ENCODE measurements around the gene LRRC10.
"Not testable (repeated sequence)": the region's sequence is repeated elsewhere in the genome, so short reads cannot be mapped to it uniquely, and the experiment has no call there.

LRRC10 gene

DNA sequence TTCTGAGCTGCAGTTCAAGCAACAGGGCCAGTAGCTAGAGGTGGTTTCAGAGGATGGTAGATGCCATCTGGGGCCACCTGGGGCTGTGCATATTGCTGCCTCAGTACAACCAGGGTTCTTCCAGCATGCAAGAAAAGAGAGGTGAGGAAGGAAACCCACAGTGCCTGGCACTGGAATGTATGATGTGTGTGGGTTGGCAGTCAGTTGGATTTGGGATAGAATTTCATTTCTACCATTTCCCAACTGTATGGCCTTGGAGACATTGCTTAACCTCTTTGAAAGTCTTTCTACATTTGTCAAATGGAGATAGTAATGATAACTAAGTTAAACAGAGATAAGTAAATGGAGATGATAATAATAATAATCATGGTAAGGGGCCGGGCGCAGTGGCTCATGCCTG, 10.2 kb upstream of the LRRC10 start:
- no peak for FAIRE-seq
- DNase-seq (ENCODE audit: extremely low spot score, insufficient read length, low read depth), result no peak

DNA sequence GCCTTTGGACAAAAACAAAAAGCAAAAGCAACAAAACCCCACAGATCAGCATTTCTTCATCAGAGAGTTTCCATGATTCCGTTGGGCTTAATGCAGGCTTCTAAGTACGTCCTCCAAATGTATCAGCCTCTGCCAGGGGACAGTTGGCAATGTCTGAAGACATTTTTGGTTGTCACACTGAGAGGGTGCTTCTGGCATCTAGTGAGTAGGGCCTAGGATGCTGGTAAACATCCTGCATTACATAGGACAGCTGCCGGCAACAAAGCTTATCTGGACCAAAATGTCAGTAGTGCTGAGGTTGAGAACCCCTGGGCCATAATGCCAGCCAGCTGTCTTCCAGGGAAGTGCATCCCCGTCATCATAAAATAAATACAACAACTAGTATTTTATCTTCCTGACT, 9.4 kb upstream of the LRRC10 start:
- DNase-seq (ENCODE audit: extremely low spot score, insufficient read length, low read depth) (no peak), FAIRE-seq (no peak)

DNA sequence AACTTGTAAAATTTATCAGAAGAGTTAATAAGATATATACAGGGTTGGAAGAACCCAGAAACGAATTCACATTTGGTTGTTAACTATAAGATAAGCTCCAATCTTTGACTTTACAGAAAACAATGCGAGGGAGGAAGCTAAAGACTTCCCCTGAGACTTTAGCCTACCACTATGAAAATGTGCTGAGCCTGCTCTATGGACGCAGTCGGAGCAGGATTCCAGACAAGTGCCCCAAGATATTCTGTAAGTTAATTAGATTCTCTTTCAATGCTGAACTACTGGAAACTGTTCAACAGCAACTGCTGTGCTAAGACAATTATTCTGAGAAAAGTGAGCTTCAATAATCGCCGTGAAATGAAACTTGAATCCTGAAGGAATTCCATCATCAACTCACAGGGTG, 8.3 kb upstream of the LRRC10 start:
- DNase-seq (ENCODE audit: extremely low spot score, insufficient read length, low read depth), result no peak
- no peak for FAIRE-seq

DNA sequence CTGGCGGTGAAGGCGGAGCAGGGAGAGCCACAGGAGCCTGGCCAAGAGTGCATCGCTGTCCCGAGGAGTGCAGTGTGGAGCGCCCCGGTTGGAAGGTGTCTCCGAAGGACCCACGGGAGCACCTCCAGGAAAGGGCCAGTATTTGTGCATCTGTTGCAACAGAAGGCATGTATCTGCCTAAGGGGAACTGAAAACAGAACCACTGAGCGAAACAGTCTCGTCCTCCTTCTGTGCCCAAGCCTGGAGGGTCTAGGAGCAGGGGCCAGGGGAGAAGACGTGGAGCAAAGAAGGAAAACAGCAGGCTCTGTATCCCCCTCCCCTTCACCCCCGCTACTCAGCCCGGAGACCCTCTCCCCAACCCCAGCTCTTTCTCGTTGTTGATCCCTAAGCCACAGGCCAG, 5.3 kb upstream of the LRRC10 start:
- no peak for FAIRE-seq
- DNase-seq (ENCODE audit: extremely low spot score, insufficient read length, low read depth), result no peak

DNA sequence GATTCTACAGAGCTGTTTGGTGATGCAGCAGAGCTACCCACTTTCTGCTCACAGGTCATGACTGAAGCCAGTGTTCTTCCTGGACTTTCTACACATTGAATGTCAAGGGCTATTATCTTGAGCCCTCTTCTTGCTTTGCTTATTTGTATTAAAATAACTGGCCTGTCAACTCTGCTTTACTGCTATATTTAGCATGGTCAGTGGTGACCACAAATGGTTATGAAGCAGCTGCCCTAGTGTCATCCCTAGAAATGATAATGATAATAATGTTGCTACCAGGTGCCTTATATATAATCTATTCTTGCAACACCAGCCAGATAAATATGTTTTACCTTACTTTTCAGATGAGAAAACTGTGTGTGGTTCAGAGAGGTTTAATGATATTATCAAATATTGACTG, 2.6 kb upstream of the LRRC10 start:
- DNase-seq (ENCODE audit: extremely low spot score, insufficient read length, low read depth), result no peak
- FAIRE-seq, result no peak

DNA sequence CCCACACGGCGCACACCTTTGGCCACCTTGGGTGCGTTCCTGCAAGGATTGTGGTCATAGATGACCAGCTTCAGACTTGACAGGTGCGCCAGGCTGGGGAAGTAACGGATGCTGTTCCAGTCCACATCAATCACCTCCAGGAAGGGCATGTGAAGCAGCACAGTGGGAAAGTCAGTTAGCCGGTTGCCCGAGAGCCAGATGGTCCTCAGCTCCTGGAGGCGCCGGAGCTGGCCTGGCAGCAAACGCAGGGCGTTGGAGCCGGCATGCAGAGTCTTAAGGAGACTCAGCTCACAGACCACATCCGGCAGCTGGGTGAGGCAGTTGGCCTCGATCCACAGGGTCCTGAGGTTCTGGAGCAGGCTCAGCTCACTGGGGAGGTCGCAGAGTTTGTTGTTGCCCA, 581 bp downstream of the LRRC10 start:
- no peak for DNase-seq (ENCODE audit: extremely low spot score, insufficient read length, low read depth)
- FAIRE-seq, result no peak

DNA sequence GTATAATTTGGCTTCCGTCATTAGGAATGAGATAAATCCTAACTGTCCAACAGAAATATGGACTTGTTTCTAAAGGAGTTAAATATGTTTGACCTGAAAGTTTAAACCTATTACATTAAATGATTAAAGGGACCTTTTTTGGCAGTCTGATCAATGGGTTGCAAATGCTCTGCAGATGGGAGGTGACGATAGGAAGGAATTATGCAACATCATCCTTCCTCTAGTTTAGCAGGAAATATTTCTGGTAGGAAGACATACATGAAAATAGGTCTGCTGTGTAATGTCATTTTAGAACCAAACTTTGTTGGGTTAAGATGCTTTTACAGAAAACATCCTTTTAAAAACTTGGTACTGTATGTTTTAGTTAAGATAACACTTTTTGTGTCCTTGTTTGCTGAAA, 2.6 kb downstream of the LRRC10 start:
- DNase-seq (ENCODE audit: extremely low spot score, insufficient read length, low read depth), result no peak
- no peak for FAIRE-seq

DNA sequence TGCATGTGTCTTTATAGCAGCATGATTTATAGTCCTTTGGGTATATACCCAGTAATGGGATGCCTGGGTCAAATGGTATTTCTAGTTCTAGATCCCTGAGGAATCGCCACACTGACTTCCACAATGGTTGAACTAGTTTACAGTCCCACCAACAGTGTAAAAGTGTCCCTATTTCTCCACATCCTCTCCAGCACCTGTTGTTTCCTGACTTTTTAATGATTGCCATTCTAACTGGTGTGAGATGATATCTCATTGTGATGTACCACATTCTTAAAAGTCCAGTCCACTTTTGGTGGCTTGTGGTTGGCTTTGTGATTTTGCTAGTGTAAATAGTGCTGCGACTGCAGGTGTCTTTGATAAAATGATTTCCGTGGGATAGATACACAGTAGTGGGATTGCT, 6.4 kb downstream of the LRRC10 start:
- not testable (repeated sequence) for FAIRE-seq; DNase-seq (ENCODE audit: extremely low spot score, insufficient read length, low read depth)

DNA sequence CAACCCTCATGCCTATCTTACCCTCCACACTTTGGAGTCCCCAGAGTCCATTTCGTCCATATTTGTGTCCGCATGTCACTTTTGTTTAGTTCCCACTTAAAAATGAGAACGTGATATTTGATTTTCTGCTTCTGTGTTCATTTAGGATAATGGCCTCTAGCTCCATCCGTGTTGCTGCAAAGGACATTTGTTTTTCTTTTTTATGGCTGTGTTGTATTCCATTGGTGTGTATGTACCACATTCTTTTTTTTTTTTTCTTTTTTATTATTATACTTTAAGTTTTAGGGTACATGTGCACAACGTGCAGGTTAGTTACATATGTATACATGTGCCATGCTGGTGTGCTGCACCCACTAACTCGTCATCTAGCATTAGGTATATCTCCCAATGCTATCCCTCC, 7.2 kb downstream of the LRRC10 start:
- FAIRE-seq; DNase-seq (ENCODE audit: extremely low spot score, insufficient read length, low read depth): not testable (repeated sequence)

DNA sequence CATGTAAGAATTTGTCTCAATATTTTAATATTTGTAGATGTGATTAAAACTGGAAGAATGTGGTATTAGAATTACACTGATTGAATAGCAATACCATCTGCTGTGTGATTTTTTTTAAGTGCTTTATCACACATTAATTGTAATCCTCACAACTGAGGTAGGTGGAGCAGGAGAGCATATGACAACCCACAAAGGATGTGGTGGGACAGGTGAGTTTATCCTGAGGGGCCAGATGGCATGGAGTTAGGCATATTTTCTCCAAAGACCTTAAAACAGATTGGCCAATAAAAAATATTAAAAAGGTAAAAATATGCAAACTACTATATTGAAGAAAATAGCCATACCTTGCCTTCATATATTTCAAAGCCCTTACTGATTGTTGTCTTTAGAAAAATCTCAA, 7.8 kb downstream of the LRRC10 start:
- no peak for FAIRE-seq
- DNase-seq (ENCODE audit: extremely low spot score, insufficient read length, low read depth), result no peak

DNA sequence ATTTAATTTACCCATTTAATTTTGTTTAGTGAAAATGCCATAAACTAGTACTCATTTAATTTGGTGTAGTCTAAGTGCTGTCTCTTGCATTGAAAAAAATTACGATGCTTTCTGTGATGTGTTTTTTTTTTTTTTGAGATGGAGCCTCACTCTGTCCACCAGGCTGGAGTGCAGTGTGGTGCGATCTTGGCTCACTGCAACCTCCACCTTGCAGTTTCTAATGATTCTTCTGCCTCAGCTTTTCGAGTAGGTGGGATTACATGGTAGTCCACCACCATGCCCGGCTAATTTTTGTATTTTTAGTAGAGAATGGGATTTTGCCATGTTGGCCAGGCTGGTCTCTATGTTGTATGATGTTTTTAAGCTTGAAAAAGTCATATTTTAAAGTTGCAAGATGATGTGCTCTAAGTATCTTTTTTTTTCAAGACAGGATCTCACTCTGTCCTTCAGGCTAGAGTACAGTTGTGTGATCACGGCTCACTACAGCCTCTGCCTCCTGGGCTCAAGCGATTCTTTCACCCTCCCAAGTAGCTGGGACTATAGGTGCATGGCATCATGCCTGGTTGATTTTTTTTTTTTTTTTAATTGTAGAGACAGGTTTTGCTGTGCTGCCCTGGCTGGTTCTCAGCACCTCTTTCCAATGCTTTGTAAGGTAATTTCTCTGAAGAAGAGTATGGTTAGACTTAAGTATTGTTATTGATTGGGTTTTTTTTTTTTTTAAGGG, 8.6 kb downstream of the LRRC10 start:
- FAIRE-seq, result no peak

DNA sequence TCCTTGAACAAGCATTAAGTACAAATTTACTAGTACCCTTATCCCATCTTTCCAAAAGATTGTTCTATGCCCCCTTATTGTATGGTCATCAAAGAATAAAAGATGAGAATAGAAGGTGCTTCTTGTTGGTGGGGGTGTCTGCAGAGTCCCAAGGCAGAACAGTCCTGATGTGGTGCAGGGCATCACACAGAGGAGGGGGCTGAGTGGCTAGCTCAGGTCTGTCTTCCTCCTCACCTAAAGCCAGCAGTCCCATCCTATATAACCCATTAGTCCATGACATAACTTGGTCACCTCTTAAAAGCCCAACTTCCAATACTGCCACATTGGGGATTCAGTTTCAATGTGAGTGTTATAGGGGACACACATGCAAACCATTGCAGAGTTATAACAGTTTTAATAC, 9.9 kb downstream of the LRRC10 start:
- DNase-seq (ENCODE audit: extremely low spot score, insufficient read length, low read depth), result no peak
- FAIRE-seq, result no peak

More for the DNA sequence above, 8.6 kb downstream of the LRRC10 start:
- DNase-seq (ENCODE audit: extremely low spot score, insufficient read length, low read depth), result no peak

DNA sequence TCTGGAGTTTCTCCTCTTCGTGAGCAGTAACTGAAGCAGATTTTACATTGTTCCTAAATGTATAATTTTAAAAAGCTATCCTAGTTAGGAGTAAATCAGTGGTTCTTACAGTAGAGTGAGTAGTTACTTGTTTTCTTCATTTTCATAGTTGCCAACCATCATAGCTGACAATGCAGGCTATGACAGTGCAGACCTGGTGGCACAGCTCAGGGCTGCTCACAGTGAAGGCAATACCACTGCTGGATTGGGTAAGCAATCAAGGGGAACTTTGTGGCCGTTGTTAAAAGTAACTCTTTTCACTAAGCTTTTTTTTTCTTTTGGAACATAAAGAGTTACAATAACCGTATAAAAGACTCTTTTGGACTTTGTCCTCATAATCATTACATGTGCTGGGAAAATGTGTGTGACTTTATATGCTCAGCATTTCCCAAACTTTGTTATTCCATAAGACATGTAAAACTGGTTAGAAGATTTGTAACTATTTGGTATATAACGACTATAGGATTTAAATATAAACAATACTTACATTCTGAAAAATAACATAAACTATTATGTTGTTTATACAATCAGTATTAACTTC, 12.4 kb downstream of the LRRC10 start:
- no peak for DNase-seq (ENCODE audit: extremely low spot score, insufficient read length, low read depth)

DNA sequence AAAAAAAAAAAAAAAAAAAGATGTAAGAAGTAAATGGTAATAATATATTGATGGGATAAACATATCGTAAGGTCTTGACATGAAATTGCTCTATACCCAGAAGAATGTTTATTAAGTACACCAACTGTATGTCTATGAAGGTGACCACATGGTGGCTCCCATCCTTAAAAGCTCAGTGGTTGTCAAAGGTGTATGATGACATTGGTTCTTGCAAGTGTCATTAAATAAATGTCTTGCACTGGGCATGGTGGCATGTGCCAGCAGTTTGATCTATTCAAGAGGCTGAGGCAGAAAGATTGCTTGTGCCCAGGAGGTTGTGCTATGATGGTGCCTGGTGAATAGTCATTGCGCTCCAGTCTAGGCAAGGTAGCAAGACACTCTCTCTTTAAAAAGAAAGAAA, 15.0 kb downstream of the LRRC10 start:
- FAIRE-seq (no peak), DNase-seq (ENCODE audit: extremely low spot score, insufficient read length, low read depth) (no peak)

More for the DNA sequence above, 12.4 kb downstream of the LRRC10 start:
- no peak for FAIRE-seq

DNA sequence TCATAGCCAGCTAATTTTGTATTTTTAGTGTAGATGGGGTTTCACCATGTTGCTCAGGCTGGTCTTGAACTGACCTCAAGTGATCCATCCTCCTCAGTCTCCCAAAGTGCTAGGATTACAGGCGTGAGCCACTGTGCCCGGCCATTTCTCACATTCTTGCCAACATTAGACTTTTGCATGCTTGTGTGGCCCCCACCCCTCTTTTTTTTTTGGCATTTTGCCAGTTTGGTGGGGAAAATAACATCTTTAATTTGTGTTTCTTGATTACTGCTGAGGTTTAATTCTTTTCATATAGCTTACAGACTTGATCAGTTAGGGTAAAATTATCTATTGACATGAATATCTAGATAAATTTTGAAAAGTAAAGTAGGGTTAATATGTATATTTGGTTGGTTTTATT, 21.6 kb downstream of the LRRC10 start:
- DNase-seq (ENCODE audit: extremely low spot score, insufficient read length, low read depth) (no peak), FAIRE-seq (no peak)

DNA sequence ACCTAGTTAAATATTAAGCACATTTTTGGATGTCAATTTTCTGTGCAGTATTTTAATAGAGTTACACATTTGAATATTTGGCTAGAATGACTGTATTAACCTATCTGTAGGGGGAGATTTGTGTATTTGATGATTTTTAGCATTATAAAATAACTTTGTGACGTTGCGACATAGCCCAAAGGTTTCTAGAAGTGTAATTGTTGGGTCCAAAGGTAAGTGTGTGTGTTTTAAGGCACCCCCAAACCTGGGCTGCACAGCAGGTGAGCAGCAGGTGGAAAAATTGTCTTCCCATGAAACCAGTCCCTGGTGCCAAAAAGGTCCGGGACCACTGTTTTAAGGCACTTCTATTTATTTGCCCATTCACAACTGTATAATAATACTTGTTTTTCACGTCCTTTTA, 22.2 kb downstream of the LRRC10 start:
- DNase-seq (ENCODE audit: extremely low spot score, insufficient read length, low read depth), result no peak
- FAIRE-seq, result no peak

DNA sequence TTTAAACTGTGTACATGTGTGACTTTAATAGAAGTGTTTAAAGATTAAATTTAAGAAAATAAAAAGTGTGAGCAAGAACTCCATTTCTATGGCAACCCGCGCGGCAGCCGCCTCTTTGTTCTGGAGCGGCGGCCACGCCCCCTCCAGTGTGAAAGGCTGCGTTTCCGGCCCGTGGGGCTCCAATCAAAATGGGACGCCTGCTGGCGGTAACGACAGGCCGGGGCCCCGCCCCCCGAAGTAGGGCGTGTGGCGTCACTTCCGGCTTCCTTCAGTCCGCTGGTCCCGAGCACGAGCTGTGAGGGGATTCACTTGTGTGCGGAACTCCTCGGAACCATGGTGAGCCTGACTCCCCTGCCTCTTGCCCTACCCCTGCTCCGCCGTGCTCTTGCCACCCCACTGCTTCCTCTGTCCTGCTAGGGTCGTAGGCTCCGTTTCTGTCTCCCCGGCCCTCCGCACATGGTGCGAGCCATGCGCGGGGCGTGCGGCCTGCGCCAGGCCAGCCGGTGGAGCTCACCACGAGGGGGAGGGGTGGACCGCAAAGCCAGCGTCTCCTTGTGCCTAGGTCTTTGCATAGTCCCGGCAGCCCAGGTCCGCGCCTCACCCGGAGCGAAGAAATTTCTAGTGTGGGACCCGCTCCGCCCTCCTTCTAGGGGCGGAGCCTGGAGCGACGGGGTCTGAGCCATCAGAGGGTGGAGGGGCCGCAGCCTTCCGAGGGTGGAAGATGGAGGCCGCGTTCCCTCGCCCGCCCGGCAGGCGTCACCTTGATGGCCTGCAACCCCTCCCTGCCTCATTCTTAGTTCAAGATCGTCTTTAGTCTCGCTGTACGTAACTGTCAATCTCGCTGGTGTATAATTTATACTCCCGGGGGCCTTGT, 25.3 kb downstream of the LRRC10 start, which contains the start of gene CCT2:
Gene CCT2 (plus strand): TSS at position 271 of the 874 bp plus-strand sequence. CDS start 63 bp downstream, at position 334.
- FAIRE-seq, result peak; percentile 88
- peak; percentile 91 for DNase-seq (ENCODE audit: extremely low spot score, insufficient read length, low read depth)

DNA sequence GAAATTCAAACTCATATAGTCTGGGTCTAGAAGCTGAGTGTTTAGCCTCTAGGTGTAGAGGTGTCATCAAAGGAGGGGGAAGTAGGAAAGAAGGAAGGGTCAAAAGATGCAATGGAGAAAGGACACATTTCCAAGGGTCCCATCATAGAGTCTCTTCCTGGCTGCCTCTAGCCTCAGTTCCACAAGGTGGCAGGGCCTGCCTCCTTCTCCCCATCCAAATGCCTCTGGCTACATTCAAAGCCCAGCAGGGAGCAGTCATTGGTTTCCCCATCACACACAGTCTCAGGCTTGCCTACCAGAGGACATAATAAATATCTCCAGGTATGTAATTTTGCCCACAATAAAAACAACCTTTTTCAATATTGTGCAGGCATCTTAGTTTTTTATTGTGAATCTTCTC, 27.5 kb downstream of the LRRC10 start:
- no peak for FAIRE-seq

DNA sequence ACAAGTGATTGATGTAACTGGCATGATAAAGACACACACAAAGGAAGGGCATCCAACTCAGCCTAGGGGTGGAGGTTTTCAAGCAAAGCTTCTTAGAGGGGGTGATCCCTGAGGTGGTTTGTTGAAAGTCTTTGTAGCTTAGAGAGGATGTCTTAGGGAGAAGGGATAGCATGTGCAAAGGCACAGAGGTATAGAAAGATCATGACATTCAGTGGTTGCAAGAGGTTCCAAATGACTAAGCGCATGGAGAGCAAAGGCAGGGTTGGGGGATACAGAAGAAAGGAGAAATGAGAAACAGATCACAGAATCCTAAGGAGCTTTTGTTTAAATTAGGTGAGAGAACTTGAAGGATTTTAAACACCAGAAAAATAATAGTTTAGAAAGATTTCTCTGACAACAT, 30.6 kb downstream of the LRRC10 start:
- no peak for DNase-seq (ENCODE audit: extremely low spot score, insufficient read length, low read depth)
- no peak for FAIRE-seq

More for the DNA sequence above, 27.5 kb downstream of the LRRC10 start:
- no peak for DNase-seq (ENCODE audit: extremely low spot score, insufficient read length, low read depth)

DNA sequence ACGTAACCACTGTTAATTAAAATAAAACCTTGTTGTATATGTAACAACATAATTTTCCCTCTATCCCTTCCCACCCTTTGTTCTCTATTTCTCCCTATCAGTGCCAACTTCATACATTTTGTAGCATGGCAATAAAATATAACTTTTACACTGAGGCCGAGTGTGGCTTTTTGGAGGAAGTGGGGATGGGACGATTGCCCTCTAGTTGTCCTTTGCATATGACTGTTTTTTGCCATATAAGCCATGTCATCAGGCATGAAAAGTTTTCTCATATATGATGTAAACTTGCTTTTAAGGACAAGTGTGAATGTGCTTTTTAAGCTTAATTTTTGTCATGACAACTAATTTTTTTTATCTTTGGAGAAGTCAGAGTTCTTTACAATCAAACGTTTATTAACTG, 31.7 kb downstream of the LRRC10 start:
- FAIRE-seq (no peak), DNase-seq (ENCODE audit: extremely low spot score, insufficient read length, low read depth) (no peak)

DNA sequence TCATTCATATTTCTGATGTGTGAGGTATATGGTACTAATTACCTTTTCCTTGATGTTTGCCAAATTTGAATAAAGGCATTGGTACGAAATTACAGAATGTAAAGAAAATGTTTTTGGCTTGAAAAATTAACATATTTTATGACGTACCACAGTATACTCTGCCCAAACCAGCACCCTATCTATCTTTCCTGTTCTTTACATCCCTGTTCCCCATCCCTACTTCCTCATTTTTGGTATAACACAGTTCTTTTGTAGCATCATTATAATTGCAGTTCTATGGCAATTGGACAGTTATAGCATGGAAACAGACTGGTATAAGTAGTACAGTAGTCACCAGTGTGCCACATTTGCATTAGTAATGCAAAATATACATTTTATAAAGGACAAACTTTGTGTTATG, 32.4 kb downstream of the LRRC10 start:
- DNase-seq (ENCODE audit: extremely low spot score, insufficient read length, low read depth) (no peak), FAIRE-seq (no peak)

Data from GM18507 (cell line).